NOMO-1 treated with DMSO at 0.1 percent for 48 hours (cell line): ENCODE results near the gene GNB2.

ENCODE experiments used
- DNase-seq: peaks from one replicate; lab custom pipeline; 2025; ENCODE audit not compliant: unreplicated experiment; lab: John Stamatoyannopoulos, UW

Gene GNB2

DNA sequence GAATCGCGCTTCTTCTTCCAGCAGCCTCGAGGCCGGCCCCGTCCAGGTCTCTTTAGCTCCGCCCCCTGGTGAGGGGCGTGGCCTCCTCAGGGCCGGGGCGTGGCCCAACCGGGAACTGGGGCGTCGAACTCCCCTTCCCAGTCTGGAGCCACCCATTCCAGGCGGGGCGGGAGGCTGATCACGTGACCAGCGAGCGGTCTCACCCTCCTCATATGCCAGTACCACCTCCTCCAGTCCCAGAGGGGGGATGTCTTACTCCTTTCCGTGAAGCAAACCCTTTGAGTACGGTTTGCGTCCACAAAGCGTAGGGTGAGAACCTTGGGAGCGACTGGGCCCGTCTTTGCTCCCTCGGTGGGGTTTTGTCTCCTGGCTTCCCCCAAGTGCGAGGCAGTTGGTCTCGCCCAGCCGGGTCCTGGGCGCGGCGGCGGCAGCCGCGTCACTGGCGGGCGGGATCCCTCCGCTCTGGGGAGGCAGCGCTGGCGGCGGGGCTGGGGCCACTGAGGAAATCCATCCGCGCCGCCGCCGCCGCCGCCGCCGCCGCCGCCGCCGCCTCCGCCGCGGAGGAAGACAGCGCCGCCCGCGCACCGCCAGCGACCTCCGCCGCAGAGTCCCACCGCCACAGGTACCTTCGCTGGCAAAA lies at the start of gene GNB2:
Gene GNB2, plus strand, starts transcription at position 439 of the 640 bp plus-strand sequence. CDS start 2,526 bp downstream, outside the sequence.
- DNase-seq, result peak; percentile 99

DNA sequence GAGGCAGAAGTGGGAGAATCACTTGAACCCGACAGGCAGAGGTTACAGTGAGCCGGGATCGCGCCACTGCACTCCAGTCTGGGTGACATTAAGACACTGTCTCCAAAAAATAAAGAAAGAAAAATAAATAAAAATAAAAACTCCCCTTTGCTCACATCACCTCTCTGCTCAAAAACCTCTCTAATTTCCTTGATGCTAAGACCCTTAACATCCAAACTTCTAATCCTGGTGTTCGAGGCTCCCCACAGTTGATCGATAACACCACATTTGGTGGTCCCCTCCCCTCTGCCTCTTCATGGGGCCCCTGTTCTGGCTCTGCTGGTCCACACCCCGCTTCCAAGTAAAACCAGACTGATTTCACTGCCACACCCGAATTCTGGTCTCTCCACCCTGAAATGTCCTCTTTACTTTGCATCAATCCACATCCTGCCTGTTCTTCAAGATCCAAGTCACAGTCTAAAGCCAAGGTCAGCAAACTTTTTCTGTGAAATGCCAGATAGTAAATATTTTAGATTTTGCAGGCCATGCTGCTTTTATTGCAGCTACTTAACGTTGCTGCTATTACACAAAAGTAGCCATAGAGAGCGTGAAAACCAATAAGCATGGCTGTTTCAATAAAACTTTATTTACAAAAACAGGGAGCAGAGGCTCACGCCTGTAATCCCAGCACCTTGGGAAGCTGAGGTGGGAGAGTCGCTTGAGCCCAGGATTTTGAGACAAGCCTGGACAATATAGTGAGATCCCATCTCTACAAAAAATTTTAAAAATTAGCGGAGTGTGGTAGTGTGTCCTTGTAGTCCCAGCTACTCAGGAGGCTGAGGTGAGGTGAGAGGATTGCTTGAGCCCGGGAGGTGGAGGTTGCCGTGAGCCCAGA lies 49.4 kb upstream of the GNB2 start:
- DNase-seq, result no peak

DNA sequence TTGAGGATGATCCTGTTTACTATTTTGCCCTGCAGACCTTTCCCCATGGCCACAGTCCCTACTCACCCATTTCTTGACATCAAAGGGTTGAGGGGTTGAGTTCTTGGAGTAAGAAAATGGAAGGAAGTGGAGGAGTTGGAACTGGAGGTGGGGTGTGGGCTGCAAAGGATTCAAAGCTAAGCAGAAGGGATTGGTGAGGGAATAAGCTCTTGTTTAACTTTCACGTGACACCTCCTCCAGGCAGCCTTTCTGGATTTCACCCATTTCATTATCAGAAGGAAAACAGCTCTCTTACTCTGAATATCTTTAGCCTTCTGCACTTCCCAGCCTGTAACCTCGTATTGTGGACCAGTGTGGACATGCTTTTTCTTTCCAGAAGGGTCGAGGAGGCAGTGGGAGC lies 47.5 kb upstream of the GNB2 start:
- no peak for DNase-seq

DNA sequence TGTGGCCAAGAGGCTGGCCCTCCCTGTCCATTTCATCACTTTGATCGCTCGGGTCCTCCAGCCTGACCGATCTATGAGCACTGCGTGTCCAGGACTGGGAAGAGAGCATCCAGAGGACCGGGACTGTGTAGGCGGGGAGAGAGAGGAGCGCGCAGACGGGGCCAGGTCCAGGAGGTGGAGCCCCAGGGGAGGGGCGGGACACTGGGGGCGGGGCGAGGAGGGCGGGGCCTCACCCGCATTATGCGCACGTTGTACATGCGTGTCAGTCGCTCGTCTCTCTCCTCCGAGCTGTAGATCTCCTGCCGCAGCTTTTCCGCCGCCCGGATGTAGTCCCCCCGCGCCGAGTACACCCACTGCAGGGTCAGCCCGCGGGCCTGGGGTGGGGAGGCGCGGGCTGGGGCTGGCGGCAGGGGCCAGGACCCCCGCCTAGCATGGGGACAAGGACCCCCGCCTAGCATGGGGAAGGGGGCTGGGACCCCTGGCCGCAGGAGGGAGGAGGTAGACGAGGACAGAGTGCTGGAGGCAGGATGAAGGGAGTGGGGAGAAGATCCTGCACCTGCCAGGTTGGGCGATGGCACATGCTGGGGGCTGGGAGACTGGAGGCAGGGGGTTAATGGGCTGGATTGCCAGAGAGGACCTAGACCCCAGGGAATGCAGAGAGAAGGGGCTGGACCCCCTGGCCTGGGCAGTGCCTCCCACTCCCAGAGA lies 46.9 kb upstream of the GNB2 start:
- no peak for DNase-seq

DNA sequence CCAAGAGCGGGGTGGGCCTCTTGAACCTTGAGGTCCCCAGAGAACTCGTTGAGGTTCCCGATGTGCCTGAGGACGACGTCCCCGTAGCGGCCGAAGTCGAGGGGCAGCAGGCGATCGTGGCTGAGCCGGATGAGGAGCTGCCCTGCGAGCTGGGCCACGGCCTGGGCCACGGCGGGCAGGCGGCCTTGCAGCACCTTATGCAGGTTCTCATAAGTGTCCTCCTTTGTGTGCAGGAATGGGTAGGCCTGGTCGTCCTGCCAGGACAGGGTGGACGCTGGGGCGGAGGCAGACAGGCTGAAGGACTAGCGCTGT lies 46.3 kb upstream of the GNB2 start:
- DNase-seq, result no peak

DNA sequence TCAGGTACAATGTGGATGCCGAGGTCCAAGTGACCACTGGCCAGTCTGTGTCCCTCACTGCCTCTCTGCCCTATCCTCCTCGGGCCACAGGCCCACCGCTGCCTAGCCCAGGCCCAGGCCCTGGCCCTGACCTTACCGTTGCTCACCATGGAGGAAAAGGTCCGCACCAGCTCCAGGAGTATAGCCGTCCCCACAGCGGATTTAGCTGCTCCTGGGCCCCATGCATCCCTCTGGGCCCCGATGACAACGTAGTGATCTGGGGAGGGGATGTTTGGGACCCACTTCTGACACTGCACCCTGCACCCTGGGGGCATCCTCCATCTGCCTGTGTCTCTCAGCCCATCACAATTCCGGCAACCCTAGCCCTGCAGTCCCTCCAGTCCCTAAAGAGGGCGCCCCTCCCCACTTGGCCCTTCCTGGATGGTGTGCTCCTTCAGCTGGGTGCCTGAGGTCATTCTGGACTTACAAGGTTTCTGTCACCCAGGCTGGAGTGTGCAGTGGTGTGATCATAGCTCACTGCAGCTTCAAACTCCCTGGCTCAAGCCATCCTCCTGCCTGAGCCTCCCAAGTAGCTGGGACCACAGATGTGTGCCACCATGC lies 44.3 kb upstream of the GNB2 start:
- DNase-seq, result peak; percentile 33

DNA sequence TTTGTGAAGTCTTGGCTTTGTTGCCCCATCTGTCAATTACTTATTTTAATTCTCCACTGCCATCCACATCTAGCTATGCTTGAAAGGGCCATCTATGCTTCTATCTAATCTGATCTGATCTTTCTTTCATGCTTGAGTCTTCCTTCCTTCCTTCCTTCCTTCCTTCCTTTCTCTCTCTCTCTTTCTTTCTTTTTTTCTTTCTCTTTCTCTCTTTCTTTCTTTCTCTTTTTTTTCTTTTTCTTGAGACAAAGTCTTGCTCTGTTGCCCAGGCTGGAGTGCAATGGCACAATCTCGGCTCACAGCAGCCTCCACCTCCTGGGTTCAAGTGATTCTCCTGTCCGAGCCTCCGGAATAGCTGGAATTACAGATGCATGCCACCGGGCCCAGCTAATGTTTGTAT lies 43.5 kb upstream of the GNB2 start:
- no peak for DNase-seq

DNA sequence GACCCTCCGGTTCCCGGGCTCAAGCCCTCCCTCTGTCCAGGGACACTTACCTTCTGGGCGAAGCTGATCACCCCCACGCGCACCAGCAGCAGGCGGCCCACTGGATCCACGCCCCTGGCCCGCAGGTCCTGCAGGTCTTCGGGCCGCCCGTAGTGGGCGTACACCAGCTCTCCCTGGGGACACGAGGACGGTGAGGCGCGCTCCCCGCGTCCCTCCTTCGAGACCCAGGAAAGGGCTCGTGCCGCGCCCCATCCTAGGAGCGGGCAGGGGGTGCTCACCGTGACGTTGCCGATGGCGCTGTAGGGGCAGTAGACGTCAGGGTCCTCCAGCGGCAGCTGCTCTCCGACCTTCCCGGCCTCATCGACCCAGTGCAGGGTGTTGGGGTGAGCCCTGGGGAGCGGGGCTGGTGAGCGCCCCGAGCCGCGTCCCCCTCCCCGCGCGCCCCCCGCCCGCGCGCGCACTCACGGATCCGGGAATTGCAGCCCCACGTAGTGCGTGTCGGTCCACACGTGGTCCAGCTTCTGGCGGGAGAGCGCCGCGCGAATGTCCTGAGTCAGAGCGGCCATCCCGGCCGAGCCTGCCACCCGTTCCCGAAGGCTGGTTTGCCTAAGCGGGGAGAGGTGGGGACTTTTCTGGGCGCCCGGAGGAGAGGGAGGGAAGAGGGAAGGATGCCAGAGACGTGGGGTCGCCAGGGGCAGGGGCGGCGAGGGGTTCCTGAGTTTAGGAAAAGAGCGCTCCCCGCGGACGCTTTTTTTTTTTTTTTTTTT lies 40.4 kb upstream of the GNB2 start:
- peak; percentile 75 for DNase-seq

DNA sequence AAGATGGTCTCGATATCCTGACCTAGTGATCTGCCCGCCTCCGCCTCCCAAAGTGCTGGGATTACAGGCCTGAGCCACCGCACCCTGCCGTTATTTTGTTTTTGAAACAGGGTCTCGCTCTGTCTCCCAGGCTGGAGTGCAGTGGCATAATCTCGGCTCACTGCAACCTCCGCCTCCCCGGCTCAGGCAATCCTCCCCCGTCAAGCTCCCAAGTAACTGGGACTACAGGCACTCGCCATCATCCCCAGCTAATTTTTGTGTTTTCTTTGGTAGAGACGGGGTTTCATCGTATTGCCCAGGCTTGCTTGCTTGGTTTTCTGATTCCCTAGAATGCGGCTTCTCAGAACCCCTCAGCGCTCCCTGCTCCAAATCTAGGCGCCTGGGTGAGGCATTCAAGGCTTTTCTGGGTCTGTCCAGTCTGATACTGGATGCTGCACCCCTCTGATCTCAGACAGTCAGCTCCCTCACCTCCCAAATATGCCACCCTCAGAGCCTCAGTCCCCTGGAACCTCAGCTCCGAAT lies 33.5 kb upstream of the GNB2 start:
- no peak for DNase-seq

DNA sequence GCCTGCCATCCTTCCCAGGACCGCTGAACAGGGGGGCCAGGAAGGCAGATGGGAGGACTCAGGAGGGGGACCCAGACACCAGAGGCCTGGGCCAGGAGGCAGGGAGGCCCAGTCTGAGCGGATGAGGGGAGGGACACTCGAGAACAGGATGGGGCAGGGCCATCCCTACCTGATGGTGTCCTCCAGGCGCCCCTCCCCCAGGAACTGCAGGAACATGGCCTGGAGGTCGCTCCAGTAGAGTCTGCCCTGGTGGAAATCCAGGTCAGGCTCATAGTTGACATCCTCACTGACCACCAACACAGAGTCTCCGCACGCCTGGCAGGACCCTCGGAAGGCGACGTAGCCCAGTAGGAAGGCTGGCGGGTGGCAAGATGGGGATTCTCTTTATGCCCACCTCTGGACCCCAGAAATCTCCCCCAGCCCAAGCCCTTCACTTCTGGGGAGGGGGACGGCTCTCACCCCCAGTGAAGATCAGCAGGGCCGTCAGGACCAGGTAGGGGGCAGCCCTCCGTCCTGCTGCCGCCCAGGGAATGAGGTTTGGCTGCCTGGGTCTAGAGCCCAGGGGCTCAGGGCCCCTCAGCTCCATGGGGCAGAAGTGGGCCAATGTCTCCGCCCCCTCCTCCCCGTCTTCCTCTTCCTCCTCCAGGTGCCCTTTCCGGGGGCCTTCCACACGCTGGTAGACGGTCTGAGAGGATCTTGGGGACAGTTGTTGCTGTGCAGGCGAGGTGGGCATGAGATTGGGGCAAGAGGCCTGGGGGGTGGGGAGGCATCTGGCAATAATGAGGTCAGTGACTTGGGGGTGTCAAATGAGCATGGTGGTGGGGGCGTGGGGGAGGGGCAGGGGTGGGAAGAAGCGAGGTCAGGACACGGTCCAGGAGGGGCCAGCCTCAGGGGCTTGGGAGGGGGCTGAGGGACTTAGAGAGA lies 32.8 kb upstream of the GNB2 start:
- DNase-seq, result no peak

DNA sequence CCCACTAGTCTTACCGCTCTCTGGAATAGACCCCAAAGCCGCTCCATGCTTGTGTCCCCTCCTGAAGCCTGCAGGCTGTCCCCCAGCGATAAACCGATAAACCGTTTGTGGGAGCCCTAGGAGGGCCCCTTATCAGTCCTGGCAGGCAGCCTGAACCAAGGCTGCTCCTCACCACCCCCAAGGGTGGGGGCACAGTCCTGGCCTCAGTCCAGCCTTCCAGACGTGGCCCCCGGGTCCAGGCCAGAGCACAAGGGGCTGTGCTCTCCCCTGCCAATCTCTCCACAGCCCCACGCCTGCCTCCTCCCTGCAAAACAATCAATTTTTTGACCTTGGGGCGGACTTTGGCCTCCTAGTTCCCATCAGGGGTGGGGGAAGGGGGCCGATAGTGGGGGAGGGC lies 32.1 kb upstream of the GNB2 start, which contains the start of gene TFR2:
Gene TFR2, minus strand, starts transcription at position 90 of the 397 bp plus-strand sequence. Its CDS starts 43 bp downstream, at position 47.
- DNase-seq, result no peak

DNA sequence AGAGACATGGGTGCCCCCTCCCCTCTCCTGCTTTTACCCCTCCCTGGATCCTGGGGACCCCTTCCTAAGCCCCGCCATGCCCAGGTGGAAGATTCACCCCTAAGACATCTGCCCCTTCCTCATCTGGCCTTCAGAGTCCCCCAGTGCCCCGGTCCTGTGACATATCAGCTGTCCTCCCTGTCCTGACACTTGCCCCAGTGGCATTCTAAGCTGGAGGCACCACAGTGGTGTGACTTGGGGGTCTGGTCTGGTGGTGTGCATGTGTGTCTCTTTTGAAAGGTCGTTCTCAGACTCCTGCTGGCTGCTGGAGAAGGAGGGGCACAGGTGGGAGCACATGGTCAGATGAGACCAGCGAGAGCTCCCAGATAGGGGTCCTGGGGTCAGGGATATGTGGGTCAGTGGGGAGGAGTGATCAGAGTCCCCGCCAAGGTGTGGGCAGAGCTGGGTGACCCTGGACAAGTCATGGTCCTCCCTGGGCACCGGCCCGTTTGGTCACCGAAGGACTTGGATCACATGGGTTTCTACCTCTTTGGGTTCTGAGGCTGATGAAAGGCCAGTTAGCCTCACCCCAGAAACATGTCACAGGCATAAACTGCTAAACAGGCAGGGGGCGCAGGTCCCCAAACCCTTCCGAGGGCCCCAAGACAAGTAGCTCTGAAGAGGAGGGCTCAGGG lies 31.5 kb upstream of the GNB2 start:
- no peak for DNase-seq

DNA sequence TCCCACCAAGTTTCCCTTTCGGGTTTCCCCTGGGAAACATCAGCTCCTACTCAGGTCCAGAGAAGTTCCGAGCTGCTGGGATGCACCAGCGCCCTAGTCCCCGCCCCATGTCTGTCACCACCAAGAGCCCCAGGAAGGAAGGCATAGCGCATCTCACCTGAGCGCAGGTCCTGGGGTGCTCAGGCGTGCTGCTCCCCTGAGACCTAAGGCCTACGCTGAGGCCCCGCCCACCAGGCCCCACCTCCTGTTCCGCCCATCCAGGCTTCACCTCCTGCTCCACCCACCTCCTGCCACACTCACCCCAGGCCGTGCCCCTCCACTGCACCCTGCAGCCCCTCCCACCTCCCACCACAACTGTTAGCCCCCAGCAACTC lies 31.0 kb upstream of the GNB2 start:
- no peak for DNase-seq

DNA sequence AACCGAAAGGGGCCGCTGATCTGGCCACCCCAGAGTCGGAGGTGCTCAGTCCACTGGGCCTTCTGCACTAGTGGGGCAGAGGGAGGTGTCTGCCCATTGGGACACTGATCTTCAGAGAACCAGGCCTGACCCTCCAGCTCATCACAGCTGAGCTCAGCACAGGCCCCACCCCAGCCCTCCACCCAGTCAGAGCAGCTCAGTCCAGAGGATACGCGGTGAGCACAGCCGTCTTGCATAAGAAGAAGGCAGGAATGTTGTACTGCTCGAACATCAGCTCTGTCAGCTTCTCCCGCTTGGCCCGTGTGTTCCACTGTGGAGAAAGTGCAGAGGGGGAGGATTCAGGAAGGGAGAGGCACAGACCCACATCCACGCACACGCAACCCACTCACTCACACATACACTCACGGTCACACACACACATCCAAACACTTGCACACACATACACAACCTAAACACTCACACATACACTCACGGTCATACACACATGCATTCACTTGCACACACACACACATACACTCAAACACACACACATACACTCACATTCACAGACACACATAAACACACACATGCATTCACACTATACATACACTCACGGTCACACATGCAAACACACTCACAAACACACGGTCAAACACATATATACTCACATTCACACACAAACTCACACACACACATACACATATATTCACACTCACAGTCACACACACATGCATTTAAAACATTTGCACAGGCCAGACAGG lies 23.5 kb upstream of the GNB2 start:
- no peak for DNase-seq

DNA sequence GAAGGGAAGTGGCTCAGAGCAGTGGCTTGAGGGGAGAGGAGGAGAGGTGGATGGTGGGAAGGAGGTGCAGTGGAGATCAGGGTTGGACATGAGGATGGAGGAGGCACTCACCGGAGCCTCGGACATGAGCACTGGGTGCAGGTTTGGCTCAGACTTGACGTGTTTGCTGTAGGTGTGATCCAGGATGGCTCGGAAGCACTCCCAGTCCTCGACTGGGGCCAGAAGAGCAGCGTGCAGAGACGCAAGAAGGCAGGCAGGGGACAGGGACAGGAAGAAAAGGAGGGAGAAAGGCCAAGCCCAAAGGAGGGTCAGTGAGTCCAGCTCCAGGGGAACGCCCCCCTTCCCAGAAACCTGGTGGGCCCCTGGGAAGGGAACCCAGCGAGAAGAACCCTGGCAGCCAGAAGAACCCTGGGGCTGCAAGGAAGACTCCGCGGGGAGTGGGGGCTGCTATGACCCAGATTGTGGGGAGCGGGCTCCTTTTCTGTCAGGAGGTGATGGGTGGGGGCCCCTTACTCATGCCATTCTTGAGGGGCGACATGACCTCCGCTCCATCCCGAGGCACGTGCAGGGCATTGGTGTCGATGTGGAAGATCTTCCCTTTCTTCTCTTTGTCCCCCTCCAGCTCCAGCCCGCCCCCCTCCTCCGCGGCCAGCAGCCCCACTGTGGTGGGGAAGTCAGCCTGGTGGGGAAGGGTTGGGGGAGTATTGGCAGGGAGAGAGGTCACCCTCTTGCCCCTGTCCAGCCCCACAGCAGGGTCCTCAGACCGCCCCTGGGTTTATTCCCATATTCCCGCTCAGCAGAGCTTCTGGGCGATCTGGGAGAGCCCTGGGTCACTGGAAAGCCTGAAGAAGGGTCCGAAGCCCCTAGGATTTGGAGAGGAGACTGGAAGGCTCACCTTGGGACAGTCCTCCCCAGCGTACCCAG lies 18.4 kb upstream of the GNB2 start:
- DNase-seq, result no peak

DNA sequence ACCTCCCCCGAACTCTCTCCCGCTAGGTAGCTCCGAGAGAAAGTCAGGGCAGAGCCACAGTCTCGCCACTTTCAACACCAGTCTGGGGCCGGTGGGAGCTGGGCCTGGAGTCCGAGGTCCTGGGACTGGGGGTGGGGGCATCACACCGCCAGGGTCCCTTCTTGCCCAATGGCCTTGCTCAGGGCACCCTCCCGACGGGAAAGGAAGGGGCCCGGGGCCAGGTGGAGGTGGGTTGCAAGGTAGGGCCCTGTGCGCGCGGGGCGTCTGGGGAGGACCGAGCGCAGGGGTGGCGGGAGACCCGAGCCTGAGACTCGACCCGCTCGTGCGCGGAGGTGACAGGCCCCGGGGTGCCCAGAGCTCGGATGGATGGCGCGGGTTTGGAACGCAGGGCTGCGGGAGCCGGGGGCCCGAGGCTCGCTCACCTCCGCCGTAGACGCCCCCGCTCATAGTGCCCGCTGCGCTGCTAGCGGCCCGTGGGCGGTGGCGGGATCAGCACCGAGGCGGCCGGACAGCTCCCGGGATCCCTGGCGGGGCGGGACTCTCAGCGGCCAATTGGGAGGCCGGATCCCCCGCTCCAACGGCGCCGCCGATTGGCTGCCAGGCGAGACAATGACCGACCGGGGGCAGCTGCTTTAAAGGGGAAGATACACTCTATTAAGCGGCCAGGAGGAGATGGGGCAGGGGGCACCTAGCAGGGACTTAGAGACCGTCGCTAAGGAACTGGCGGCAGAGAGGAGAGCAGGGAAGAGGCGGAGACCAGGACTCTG lies 17.4 kb upstream of the GNB2 start, which contains the start of gene ACTL6B:
Gene ACTL6B, minus strand, starts transcription at position 541 of the 767 bp plus-strand sequence. Its CDS starts 94 bp downstream, at position 447.
- DNase-seq, result no peak
